A673 (cell line): Measurements from ENCODE around the gene IDH2. TPM values are rescaled to one million over a fixed set of nuclear protein-coding genes. Genes with fewer than 3 reads are reported as not detected.
"Not testable (repeated sequence)": the region's sequence is repeated elsewhere in the genome, so short reads cannot be mapped to it uniquely, and the experiment has no call there.

Experiments used
- BruUV-seq: library from RNA; stranded (reverse); fragments of 400-500 nt; replicated peaks from 2 replicates; lab custom pipeline; 2021; lab: Mats Ljungman, UMichigan
- CTCF ChIA-PET: fragments of 300-600 bp; sonication (Branson Sonifier 250); formaldehyde crosslinking; loops from one replicate; lab custom pipeline; 2022; ENCODE audit warnings: antibody characterized with exemption; lab: Charles Lee
- POLR2A ChIA-PET: fragments of 300-600 bp; sonication (Branson Sonifier 250); formaldehyde crosslinking; loops from one replicate; lab custom pipeline; 2022; ENCODE audit warnings: antibody characterized with exemption; ENCODE audit not compliant: low non-redundant PET; lab: Charles Lee
- DNase-seq: peaks from one replicate; pipeline ENCODE4 v3.0.0-alpha.2; 2015; ENCODE audit warnings: low spot score
- H3K27ac ChIP-seq: fragments of 200-600 bp; sonication (generic); 2 replicates; pipeline ENCODE4 v1.5.1; 2016; ENCODE audit warnings: mixed run types, low read depth, mild to moderate bottlenecking, mixed read lengths, antibody characterized with exemption, low read length; ENCODE audit not compliant: poor library complexity, severe bottlenecking
- H3K27me3 ChIP-seq: fragments of 200-600 bp; sonication (generic); replicated peaks from 2 replicates; pipeline ENCODE4 v1.6.1; 2017; ENCODE audit warnings: mixed run types, low read depth, mild to moderate bottlenecking, mixed read lengths, antibody characterized with exemption, low read length; ENCODE audit not compliant: insufficient read depth, poor library complexity
- H3K36me3 ChIP-seq: fragments of 200-600 bp; sonication (generic); 2 replicates; pipeline ENCODE4 v1.6.1; 2016; ENCODE audit warnings: mixed run types, mild to moderate bottlenecking, mixed read lengths, antibody characterized with exemption, low read length; ENCODE audit not compliant: insufficient read depth, poor library complexity, severe bottlenecking
- H3K4me1 ChIP-seq: fragments of 200-600 bp; sonication (generic); 2 replicates; pipeline ENCODE4 v1.6.1; 2017; ENCODE audit warnings: mixed run types, mild to moderate bottlenecking, mixed read lengths, antibody characterized with exemption, low read length; ENCODE audit not compliant: insufficient read depth, poor library complexity, severe bottlenecking
- H3K4me3 ChIP-seq: fragments of 200-600 bp; sonication (generic); 2 replicates; pipeline ENCODE4 v1.5.1; 2016; ENCODE audit warnings: low read depth, mixed run types, mild to moderate bottlenecking, mixed read lengths, low read length; ENCODE audit not compliant: poor library complexity, severe bottlenecking
- H3K9me3 ChIP-seq: fragments of 200-600 bp; sonication (generic); 2 replicates; pipeline ENCODE4 v1.6.1; 2016; ENCODE audit warnings: mixed run types, low read depth, mild to moderate bottlenecking, mixed read lengths, antibody characterized with exemption, low read length; ENCODE audit not compliant: poor library complexity, severe bottlenecking
- CTCF ChIP-seq: fragments of 300-800, 200-600 bp; sonication (generic); conservative IDR thresholded peaks from 2 replicates; pipeline ENCODE4 v1.5.1; 2017; ENCODE audit warnings: low read depth, mild to moderate bottlenecking, antibody characterized with exemption, low read length, moderate library complexity, mixed read lengths
- EZH2 ChIP-seq: fragments of 200-600 bp; sonication (generic); IDR thresholded peaks from 2 replicates; pipeline ENCODE4 v1.6.1; 2017; ENCODE audit warnings: borderline replicate concordance, low read depth, mild to moderate bottlenecking, mixed read lengths, antibody characterized with exemption, low read length; ENCODE audit not compliant: poor library complexity, severe bottlenecking
- intact Hi-C: fragments of 100-400 bp; cut with micrococcal nuclease; formaldehyde crosslinking; loops from one replicate; pipeline ENCODE4 v1.10.0; 2022; ENCODE audit not compliant: unreplicated experiment
- total RNA-seq: library from RNA; stranded (reverse); gene quantifications from 2 replicates; pipeline ENCODE4 v1.2.3, GENCODE V29; 2021

The IDH2 gene
- total RNA-seq, 1 experiment from 2014 or later = 99.0 TPM

- BruUV-seq = no TSS peak
- TF ChIP-seq EZH2 (no peak), CTCF (peak; percentile 84)
Observed at GRCh38 chr15:90071220-90071807, 31.0 kb downstream of the IDH2 start.

GRCh38 chr15:90070623-90071022, 31.6 kb downstream of the IDH2 start:
- POLR2A ChIA-PET = interaction anchor here (0.6 kb wide), 1 partner anchor 495 kb away, joined by 3 read pairs; the partner anchor contains the start of gene TICRR
- not testable (repeated sequence) for H3K9me3 ChIP-seq, H3K36me3 ChIP-seq, DNase-seq, BruUV-seq, H3K4me3 ChIP-seq, H3K4me1 ChIP-seq, H3K27me3 ChIP-seq, H3K27ac ChIP-seq
- CTCF ChIA-PET = interaction anchor here (0.5 to 1.5 kb wide), 3 partner anchors 163 to 379 kb away, joined by 3 to 7 read pairs (median 4); partner anchors contain the start of genes CIB1 and GDPGP1
- intact Hi-C loops = loop anchor here (2.0 kb wide), 2 partner anchors 70 to 172 kb away; partner anchors contain the start of gene ZNF710

More at GRCh38 chr15:90071220-90071807, 31.0 kb downstream of the IDH2 start:
- H3K27ac ChIP-seq = no peak overlapping the region
- peaks cover 13% of the 10 kb centered on the region for H3K36me3 ChIP-seq
- ChIA-PET CTCF (interaction anchor here (0.6 to 1.5 kb wide), 8 partner anchors 35 to 575 kb away, joined by 3 to 10 read pairs (median 4); no protein-coding TSS in a partner anchor), POLR2A (no interaction called here)
- H3K4me3 ChIP-seq = no peak overlapping the region
- H3K27me3 ChIP-seq = no peaks in the 10 kb centered on the region
- intact Hi-C loops = loop anchor here (2.0 kb wide), 2 partner anchors 71 to 173 kb away; partner anchors contain the start of gene ZNF710
- peak; percentile 88 for DNase-seq
- no peaks in the 10 kb centered on the region for H3K4me1 ChIP-seq
- no peaks in the 10 kb centered on the region for H3K9me3 ChIP-seq

GRCh38 chr15:90067953-90068606, 34.2 kb downstream of the IDH2 start:
- DNase-seq = no peak
- BruUV-seq = no TSS peak
- Histone ChIP-seq H3K9me3 (no peaks in the 10 kb centered on the region), H3K27ac (no peak overlapping the region), H3K27me3 (no peaks in the 10 kb centered on the region), H3K4me1 (no peaks in the 10 kb centered on the region), H3K36me3 (no peaks in the 10 kb centered on the region), H3K4me3 (no peak overlapping the region)
- CTCF ChIA-PET = no interaction called here
- POLR2A ChIA-PET = no interaction called here
- intact Hi-C loops = no loop called here
- TF ChIP-seq CTCF (no peak), EZH2 (no peak)
